NCI-H1694 (cell line): ENCODE data around the gene TMEM130.

Experiments used
- DNase-seq: peaks from one replicate; lab custom pipeline; 2025; lab: John Stamatoyannopoulos, UW

The TMEM130 gene

GRCh38 chr7:98807068-98808048 is 62.5 kb downstream of the TMEM130 start:
- no peak for DNase-seq

GRCh38 chr7:98805956-98806838 is 63.6 kb downstream of the TMEM130 start:
- no peak for DNase-seq

GRCh38 chr7:98802781-98803110 is 67.1 kb downstream of the TMEM130 start:
- no peak for DNase-seq

- DNase-seq: peak; percentile 98
Measured at GRCh38 chr7:98802088-98802780, 67.6 kb downstream of the TMEM130 start.

GRCh38 chr7:98800996-98801395 is 68.8 kb downstream of the TMEM130 start:
- no peak for DNase-seq

GRCh38 chr7:98797150-98797549 is 72.7 kb downstream of the TMEM130 start:
- DNase-seq: no peak
